GM19467 (cell line): ENCODE measurements around the gene NUDT21.
"Not testable (repeated sequence)": the region's sequence is repeated elsewhere in the genome, so short reads cannot be mapped to it uniquely, and the experiment has no call there.

Source experiments
- ATAC-seq: cut with Tn5 transposase; IDR thresholded peaks from one replicate; pipeline ENCODE4 v1.9.1; 2021; ENCODE audit warnings: mild to moderate bottlenecking, moderate library complexity; ENCODE audit not compliant: unreplicated experiment

The NUDT21 gene

GRCh38 chr16:56420613-56421012 is 30.5 kb downstream of the NUDT21 start:
- ATAC-seq: no peak

GRCh38 chr16:56419740-56420548 is 31.2 kb downstream of the NUDT21 start:
- no peak for ATAC-seq

- no peak for ATAC-seq
Measured at GRCh38 chr16:56417138-56417537, 34.0 kb downstream of the NUDT21 start.

GRCh38 chr16:56415875-56416274 is 35.3 kb downstream of the NUDT21 start:
- no peak for ATAC-seq

GRCh38 chr16:56414366-56414765 is 36.8 kb downstream of the NUDT21 start:
- ATAC-seq: no peak

GRCh38 chr16:56413381-56413780 is 37.8 kb downstream of the NUDT21 start:
- ATAC-seq: no peak

GRCh38 chr16:56411624-56412023 is 39.5 kb downstream of the NUDT21 start:
- no peak for ATAC-seq

- ATAC-seq: no peak
Measured at GRCh38 chr16:56411123-56411522, 40.0 kb downstream of the NUDT21 start.

GRCh38 chr16:56409195-56409594 is 41.9 kb downstream of the NUDT21 start:
- no peak for ATAC-seq

GRCh38 chr16:56408379-56409098 is 42.6 kb downstream of the NUDT21 start:
- no peak for ATAC-seq

GRCh38 chr16:56405977-56406672 is 45.0 kb downstream of the NUDT21 start:
- no peak for ATAC-seq

- ATAC-seq: no peak
Measured at GRCh38 chr16:56401482-56401881, 49.6 kb downstream of the NUDT21 start.

GRCh38 chr16:56400458-56400857 is 50.7 kb downstream of the NUDT21 start:
- no peak for ATAC-seq

- ATAC-seq: no peak
Measured at GRCh38 chr16:56399486-56399885, 51.6 kb downstream of the NUDT21 start.

- ATAC-seq: no peak
Measured at GRCh38 chr16:56399047-56399446, 52.1 kb downstream of the NUDT21 start.

GRCh38 chr16:56396724-56397123 is 54.4 kb downstream of the NUDT21 start:
- not testable (repeated sequence) for ATAC-seq

GRCh38 chr16:56389554-56389953 is 61.6 kb downstream of the NUDT21 start:
- ATAC-seq: no peak

- no peak for ATAC-seq
Measured at GRCh38 chr16:56388209-56388608, 62.9 kb downstream of the NUDT21 start.

GRCh38 chr16:56387396-56387795 is 63.7 kb downstream of the NUDT21 start:
- no peak for ATAC-seq

GRCh38 chr16:56384074-56384721 is 66.9 kb downstream of the NUDT21 start:
- ATAC-seq: no peak

- ATAC-seq: no peak
Measured at GRCh38 chr16:56382901-56383355, 68.2 kb downstream of the NUDT21 start.
